ENCODE results near the gene GAGE12E. TPM values are rescaled to one million over a fixed set of nuclear protein-coding genes. Genes with fewer than 3 reads are reported as not detected.
"Not testable (repeated sequence)": the region's sequence is repeated elsewhere in the genome, so short reads cannot be mapped to it uniquely, and the experiment has no call there.

GAGE12E gene, protein sequence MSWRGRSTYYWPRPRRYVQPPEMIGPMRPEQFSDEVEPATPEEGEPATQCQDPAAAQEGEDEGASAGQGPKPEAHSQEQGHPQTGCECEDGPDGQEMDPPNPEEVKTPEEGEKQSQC
- not detected for total RNA-seq
- polyA plus RNA-seq = not detected
- total RNA-seq = not detected

DNA sequence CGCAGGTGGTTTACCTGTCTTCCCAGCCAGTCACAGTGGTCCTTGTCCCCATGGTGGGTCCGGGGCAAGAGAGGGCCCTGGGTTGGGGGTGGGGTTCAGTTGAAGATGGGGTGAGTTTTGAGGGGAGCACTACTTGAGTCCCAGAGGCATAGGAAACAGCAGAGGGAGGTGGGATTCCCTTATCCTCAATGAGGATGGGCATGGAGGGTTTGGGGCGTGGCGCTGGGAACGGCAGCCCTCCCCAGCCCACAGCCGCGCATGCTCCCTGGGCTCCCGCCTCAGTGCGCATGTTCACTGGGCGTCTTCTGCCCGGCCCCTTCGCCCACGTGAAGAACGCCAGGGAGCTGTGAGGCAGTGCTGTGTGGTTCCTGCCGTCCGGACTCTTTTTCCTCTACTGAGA is at the start of gene GAGE12E:
Gene GAGE12E (plus strand): TSS at position 301 of the 400 bp plus-strand sequence. CDS start 1,155 bp downstream, outside the sequence.
- ATAC-seq; H3K9me3 Mint-ChIP-seq; H3K27ac ChIP-seq (ENCODE audit: low read depth, low read length); H3K27me3 ChIP-seq (ENCODE audit: control insufficient read depth in 2 of 2, insufficient read depth in 2 of 2, low read length in 2 of 2); H3K27me3 Mint-ChIP-seq; H3K4me3 ChIP-seq (ENCODE audit: low read length); H3K27ac Mint-ChIP-seq; H3K36me3 ChIP-seq (ENCODE audit: control insufficient read depth in 2 of 3, insufficient read depth in 3 of 3, low read length in 3 of 3); H3K4me1 ChIP-seq (ENCODE audit: control insufficient read depth in 2 of 2, insufficient read depth in 2 of 2, low read length in 2 of 2); intact Hi-C loops (cut with micrococcal nuclease); H3K4me1 Mint-ChIP-seq; H3K9me3 ChIP-seq (ENCODE audit: control insufficient read depth in 2 of 3, low read length in 3 of 3); CTCF ChIA-PET; DNase-seq; H3K36me3 Mint-ChIP-seq; POLR2A ChIA-PET; H3K4me3 Mint-ChIP-seq: not testable (repeated sequence)

DNA sequence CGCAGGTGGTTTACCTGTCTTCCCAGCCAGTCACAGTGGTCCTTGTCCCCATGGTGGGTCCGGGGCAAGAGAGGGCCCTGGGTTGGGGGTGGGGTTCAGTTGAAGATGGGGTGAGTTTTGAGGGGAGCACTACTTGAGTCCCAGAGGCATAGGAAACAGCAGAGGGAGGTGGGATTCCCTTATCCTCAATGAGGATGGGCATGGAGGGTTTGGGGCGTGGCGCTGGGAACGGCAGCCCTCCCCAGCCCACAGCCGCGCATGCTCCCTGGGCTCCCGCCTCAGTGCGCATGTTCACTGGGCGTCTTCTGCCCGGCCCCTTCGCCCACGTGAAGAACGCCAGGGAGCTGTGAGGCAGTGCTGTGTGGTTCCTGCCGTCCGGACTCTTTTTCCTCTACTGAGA is 19.2 kb upstream of the GAGE12E start, which contains the start of gene GAGE12C:
Gene GAGE12C (plus strand): TSS at position 301 of the 400 bp plus-strand sequence. CDS start 1,155 bp downstream, outside the sequence.
- DNase-seq; H3K36me3 Mint-ChIP-seq; H3K9me3 ChIP-seq (ENCODE audit: control insufficient read depth in 2 of 3, low read length in 3 of 3); POLR2A ChIA-PET; ATAC-seq; H3K4me3 Mint-ChIP-seq; H3K4me1 ChIP-seq (ENCODE audit: control insufficient read depth in 2 of 2, insufficient read depth in 2 of 2, low read length in 2 of 2); intact Hi-C loops (cut with micrococcal nuclease); H3K36me3 ChIP-seq (ENCODE audit: control insufficient read depth in 2 of 3, insufficient read depth in 3 of 3, low read length in 3 of 3); H3K4me1 Mint-ChIP-seq; CTCF ChIA-PET; H3K4me3 ChIP-seq (ENCODE audit: low read length); H3K9me3 Mint-ChIP-seq; H3K27ac Mint-ChIP-seq; H3K27ac ChIP-seq (ENCODE audit: low read depth, low read length); H3K27me3 ChIP-seq (ENCODE audit: control insufficient read depth in 2 of 2, insufficient read depth in 2 of 2, low read length in 2 of 2); H3K27me3 Mint-ChIP-seq: not testable (repeated sequence)

- not testable (repeated sequence) for H3K27ac Mint-ChIP-seq; H3K9me3 Mint-ChIP-seq; H3K27me3 ChIP-seq (ENCODE audit: control insufficient read depth in 2 of 2, insufficient read depth in 2 of 2, low read length in 2 of 2)
Measured at GRCh38 chrX:49541433-49541832, 9.7 kb upstream of the GAGE12E start, which contains the start of gene GAGE12D. Gene GAGE12D, plus strand, starts transcription at chrX:49541733. Its CDS starts 1,155 bp downstream, at chrX:49542888.

GRCh38 chrX:49560542-49560941 is 9.5 kb downstream of the GAGE12E start, which contains the start of gene GAGE12F:
Gene GAGE12F, plus strand, starts transcription at chrX:49560842. Its CDS starts 1,155 bp downstream, at chrX:49561997.
- CTCF ChIA-PET; H3K27ac ChIP-seq (ENCODE audit: low read depth, low read length); H3K9me3 ChIP-seq (ENCODE audit: control insufficient read depth in 2 of 3, low read length in 3 of 3); H3K27me3 ChIP-seq (ENCODE audit: control insufficient read depth in 2 of 2, insufficient read depth in 2 of 2, low read length in 2 of 2); H3K4me1 ChIP-seq (ENCODE audit: control insufficient read depth in 2 of 2, insufficient read depth in 2 of 2, low read length in 2 of 2); DNase-seq; intact Hi-C loops (cut with micrococcal nuclease); H3K4me1 Mint-ChIP-seq; H3K4me3 Mint-ChIP-seq; H3K36me3 ChIP-seq (ENCODE audit: control insufficient read depth in 2 of 3, insufficient read depth in 3 of 3, low read length in 3 of 3); H3K27me3 Mint-ChIP-seq; POLR2A ChIA-PET; H3K4me3 ChIP-seq (ENCODE audit: low read length); H3K9me3 Mint-ChIP-seq; H3K36me3 Mint-ChIP-seq; ATAC-seq; H3K27ac Mint-ChIP-seq: not testable (repeated sequence)

More at GRCh38 chrX:49541433-49541832, 9.7 kb upstream of the GAGE12E start, which contains the start of gene GAGE12D:
- DNase-seq; H3K4me1 Mint-ChIP-seq; H3K27ac ChIP-seq (ENCODE audit: low read depth, low read length); ATAC-seq; intact Hi-C loops (cut with micrococcal nuclease); H3K4me1 ChIP-seq (ENCODE audit: control insufficient read depth in 2 of 2, insufficient read depth in 2 of 2, low read length in 2 of 2); H3K9me3 ChIP-seq (ENCODE audit: control insufficient read depth in 2 of 3, low read length in 3 of 3); H3K36me3 Mint-ChIP-seq; H3K4me3 Mint-ChIP-seq; CTCF ChIA-PET; POLR2A ChIA-PET; H3K4me3 ChIP-seq (ENCODE audit: low read length); H3K27me3 Mint-ChIP-seq; H3K36me3 ChIP-seq (ENCODE audit: control insufficient read depth in 2 of 3, insufficient read depth in 3 of 3, low read length in 3 of 3): not testable (repeated sequence)

DNA sequence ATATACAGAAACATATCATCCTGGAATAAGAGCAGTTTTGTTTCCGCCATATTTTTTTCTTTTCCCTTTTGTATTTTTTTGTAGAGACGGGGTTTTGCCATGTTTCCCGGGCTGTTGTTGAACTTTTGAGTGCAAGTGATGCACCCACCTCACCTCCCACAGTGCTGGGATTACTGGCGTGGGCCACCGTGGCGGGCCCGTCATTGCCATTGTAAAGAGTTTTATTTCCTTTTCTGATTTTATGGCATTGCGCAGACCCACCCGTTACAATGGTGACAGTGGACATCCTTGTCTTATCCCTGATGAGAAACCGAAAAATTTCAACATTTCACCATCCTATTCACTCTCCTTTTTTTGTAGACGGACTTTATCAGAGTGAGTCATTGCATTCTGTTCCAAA is 17.6 kb downstream of the GAGE12E start:
- H3K36me3 ChIP-seq (ENCODE audit: control insufficient read depth in 2 of 3, insufficient read depth in 3 of 3, low read length in 3 of 3); H3K27me3 ChIP-seq (ENCODE audit: control insufficient read depth in 2 of 2, insufficient read depth in 2 of 2, low read length in 2 of 2); H3K9me3 ChIP-seq (ENCODE audit: control insufficient read depth in 2 of 3, low read length in 3 of 3); H3K4me1 ChIP-seq (ENCODE audit: control insufficient read depth in 2 of 2, insufficient read depth in 2 of 2, low read length in 2 of 2); CTCF ChIA-PET; H3K27me3 Mint-ChIP-seq; H3K4me3 ChIP-seq (ENCODE audit: low read length); H3K4me1 Mint-ChIP-seq; ATAC-seq; H3K27ac Mint-ChIP-seq; intact Hi-C loops (cut with micrococcal nuclease); H3K4me3 Mint-ChIP-seq; POLR2A ChIA-PET; H3K27ac ChIP-seq (ENCODE audit: low read depth, low read length); H3K36me3 Mint-ChIP-seq; DNase-seq; H3K9me3 Mint-ChIP-seq: not testable (repeated sequence)

GRCh38 chrX:49569152-49569551 is 18.1 kb downstream of the GAGE12E start:
- H3K27ac Mint-ChIP-seq; H3K36me3 ChIP-seq (ENCODE audit: control insufficient read depth in 2 of 3, insufficient read depth in 3 of 3, low read length in 3 of 3); DNase-seq; ATAC-seq; H3K4me1 Mint-ChIP-seq; H3K4me3 ChIP-seq (ENCODE audit: low read length); H3K4me3 Mint-ChIP-seq; H3K36me3 Mint-ChIP-seq; H3K4me1 ChIP-seq (ENCODE audit: control insufficient read depth in 2 of 2, insufficient read depth in 2 of 2, low read length in 2 of 2); H3K9me3 ChIP-seq (ENCODE audit: control insufficient read depth in 2 of 3, low read length in 3 of 3); intact Hi-C loops (cut with micrococcal nuclease); CTCF ChIA-PET; H3K27me3 Mint-ChIP-seq; H3K27ac ChIP-seq (ENCODE audit: low read depth, low read length); H3K27me3 ChIP-seq (ENCODE audit: control insufficient read depth in 2 of 2, insufficient read depth in 2 of 2, low read length in 2 of 2); H3K9me3 Mint-ChIP-seq; POLR2A ChIA-PET: not testable (repeated sequence)

- H3K4me1 ChIP-seq (ENCODE audit: control insufficient read depth in 2 of 2, insufficient read depth in 2 of 2, low read length in 2 of 2); H3K27ac ChIP-seq (ENCODE audit: low read depth, low read length); H3K9me3 ChIP-seq (ENCODE audit: control insufficient read depth in 2 of 3, low read length in 3 of 3); CTCF ChIA-PET; H3K4me3 Mint-ChIP-seq; H3K4me1 Mint-ChIP-seq; H3K27me3 ChIP-seq (ENCODE audit: control insufficient read depth in 2 of 2, insufficient read depth in 2 of 2, low read length in 2 of 2); ATAC-seq; H3K27ac Mint-ChIP-seq; H3K9me3 Mint-ChIP-seq; intact Hi-C loops (cut with micrococcal nuclease); H3K27me3 Mint-ChIP-seq; DNase-seq; POLR2A ChIA-PET; H3K36me3 Mint-ChIP-seq; H3K4me3 ChIP-seq (ENCODE audit: low read length); H3K36me3 ChIP-seq (ENCODE audit: control insufficient read depth in 2 of 3, insufficient read depth in 3 of 3, low read length in 3 of 3): not testable (repeated sequence)
Measured at GRCh38 chrX:49570100-49570499, 19.0 kb downstream of the GAGE12E start, which contains the start of gene GAGE12G. Gene GAGE12G, plus strand, starts transcription at chrX:49570400. Its CDS starts 1,155 bp downstream, at chrX:49571555.
